Kidney (tissue), 14 donors: Measurements from ENCODE around the gene HOPX. TPM values are rescaled to one million over a fixed set of nuclear protein-coding genes. Genes with fewer than 3 reads are reported as not detected.

Experiments used
- DNase-seq, 5 donors: peaks; one replicate each; pipeline ENCODE4 v3.0.0-alpha.2; 2013 to 2020
- FAIRE-seq: peaks from 2 replicates; lab custom pipeline; 2012; peaks lifted over from hg19 to GRCh38; lab: Jason Lieb, UNC
- H3K27ac ChIP-seq, 2 donors: one replicate each; pipeline ENCODE4 v1.7.0; 2013; ENCODE audit warnings: low read depth in 2 of 2, low read length in 2 of 2, inconsistent platforms in 1 of 2
- H3K27me3 ChIP-seq: one replicate; pipeline ENCODE4 v1.7.1; 2013; ENCODE audit warnings: low read length, inconsistent platforms; ENCODE audit not compliant: control insufficient read depth, insufficient read depth
- H3K36me3 ChIP-seq, 3 donors: one replicate each; pipeline versions ENCODE4 v1.7.0 to v1.7.1; 2013; ENCODE audit warnings: low read length in 3 of 3, control low read depth in 1 of 3, inconsistent platforms in 1 of 3; ENCODE audit not compliant: insufficient read depth in 3 of 3, control insufficient read depth in 2 of 3
- H3K4me1 ChIP-seq, 3 donors: one replicate each; pipeline versions ENCODE4 v1.7.0 to v1.7.1; 2013; ENCODE audit warnings: low read length in 3 of 3, inconsistent platforms in 1 of 3, low read depth in 1 of 3; ENCODE audit not compliant: control insufficient read depth in 2 of 3, insufficient read depth in 2 of 3
- H3K4me3 ChIP-seq, 3 donors: one replicate each; pipeline versions ENCODE4 v1.7.0 to v1.8.1; 2013; ENCODE audit warnings: low read length in 3 of 3, control low read depth in 1 of 3, inconsistent platforms in 1 of 3
- H3K9ac ChIP-seq, 3 donors: one replicate each; pipeline versions ENCODE4 v1.7.0 to v1.7.1; 2013; ENCODE audit warnings: low read length in 3 of 3, control low read depth in 1 of 3, inconsistent platforms in 1 of 3
- H3K9me3 ChIP-seq, 3 donors: one replicate each; pipeline versions ENCODE4 v1.7.0 to v1.7.1; 2013; ENCODE audit warnings: low read length in 3 of 3, control low read depth in 1 of 3, inconsistent platforms in 1 of 3; ENCODE audit not compliant: control insufficient read depth in 2 of 3, insufficient read depth in 1 of 3
- CTCF ChIP-seq: IDR thresholded peaks from 3 replicates; pipeline ENCODE4 v1.5.1; 2012; ENCODE audit warnings: mild to moderate bottlenecking, moderate library complexity, borderline replicate concordance; ENCODE audit not compliant: insufficient read depth; ENCODE audit errors: extremely low read depth
- intact Hi-C: fragments of 100-400 bp; cut with DNase I; formaldehyde crosslinking; loops from one replicate; pipeline ENCODE4 v1.11.1; 2022
- polyA plus RNA-seq: library from polyadenylated mRNA; stranded (reverse); fragments of 350-450 nt; fragmentation: Illumina TruSeq; extraction: RNeasy Lipid Tissue Mini Kit (QIAGEN cat#74804); gene quantifications from one replicate; pipeline ENCODE4 v1.2.3, GENCODE V29; 2014; ENCODE audit warnings: low read depth, low replicate concordance; ENCODE audit not compliant: insufficient read depth
- total RNA-seq: library from RNA; stranded (reverse); fragmentation: NEBNext Ultra II Directional; extraction: Animal tissue kit (Norgen Biotek cat#: 25700); gene quantifications from one replicate; pipeline ENCODE4 v1.2.1, GENCODE V29; 2021
- donor health status: control.
- donor health status: control.
- donor health status: control.
- donor health status: control.
- donor health status: control.
- donor health status: DM: yes; HTN: yes; CAD: no.
- donor health status: Normal renal cell carcinoma (clear cell type).

Gene HOPX
- total and polyA plus RNA-seq, 2 donors from 2014 or later = 8.9 to 17.6 TPM

- no peaks in the 10 kb centered on the region for H3K9me3 ChIP-seq
- intact Hi-C loops = no loop called here
- peaks cover 7% of the 10 kb centered on the region for H3K27me3 ChIP-seq
- no peak overlapping the region for H3K27ac ChIP-seq
- no peaks in the 10 kb centered on the region for H3K36me3 ChIP-seq
- peaks cover 0 to 13% (median 0%) of the 10 kb centered on the region in 3 donors for H3K4me1 ChIP-seq
- TF ChIP-seq CTCF = no peak
- no peak overlapping the region for H3K9ac ChIP-seq
- no peak overlapping the region for H3K4me3 ChIP-seq
- DNase-seq = no peak
- no peak for FAIRE-seq
Observed at GRCh38 chr4:56653461-56654237, 27.4 kb downstream of the HOPX start.

DNA sequence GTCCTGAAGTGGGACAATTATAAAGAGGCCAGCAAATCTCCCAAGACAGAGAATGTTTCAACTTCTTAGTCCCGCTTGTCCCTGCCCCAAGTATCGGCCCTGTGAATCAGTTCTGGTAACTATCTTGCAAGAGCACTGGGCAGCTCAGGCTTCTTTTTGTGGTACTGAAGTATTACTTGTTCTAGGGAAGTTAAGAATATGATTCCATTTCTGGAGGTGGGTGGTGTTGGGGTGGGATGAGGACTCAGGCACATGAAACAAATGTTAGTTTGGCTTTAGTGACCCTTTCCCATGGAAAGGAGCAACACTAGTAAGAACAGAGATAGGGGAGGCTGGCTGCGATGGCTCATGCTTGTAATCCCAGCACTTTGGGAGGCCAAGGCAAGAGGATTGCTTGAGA lies 28.9 kb downstream of the HOPX start:
- FAIRE-seq (no peak), DNase-seq (no peak)
- Histone ChIP-seq H3K36me3 (no peaks in the 10 kb centered on the region), H3K4me3 (no peak overlapping the region), H3K27me3 (peaks cover 4% of the 10 kb centered on the region), H3K4me1 (peaks cover 0 to 10% (median 0%) of the 10 kb centered on the region in 3 donors), H3K9me3 (no peaks in the 10 kb centered on the region), H3K9ac (no peak overlapping the region), H3K27ac (no peak overlapping the region)
- TF ChIP-seq CTCF = no peak
- intact Hi-C loops = no loop called here

- Histone ChIP-seq H3K27me3 (no peaks in the 10 kb centered on the region), H3K4me3 (no peak overlapping the region), H3K27ac (no peak overlapping the region), H3K4me1 (peaks cover 0 to 4% (median 0%) of the 10 kb centered on the region in 3 donors), H3K36me3 (no peaks in the 10 kb centered on the region), H3K9ac (no peak overlapping the region), H3K9me3 (peaks cover 0 to 7% (median 0%) of the 10 kb centered on the region in 3 donors)
- intact Hi-C loops = no loop called here
- DNase-seq = no peak
- FAIRE-seq = no peak
- TF ChIP-seq CTCF = no peak
Observed at GRCh38 chr4:56651056-56651350, 30.1 kb downstream of the HOPX start.
